Activated T-cell treated with anti-CD3 and anti-CD28 coated beads, Interleukin-2, amount 50 U/mL, for 48 hours (primary cell): ENCODE measurements around the gene MMP27.

Experiments
- DNase-seq, 2 experiments: peaks; one replicate each; pipeline ENCODE4 v3.0.0-alpha.2; 2020

MMP27 gene

DNA sequence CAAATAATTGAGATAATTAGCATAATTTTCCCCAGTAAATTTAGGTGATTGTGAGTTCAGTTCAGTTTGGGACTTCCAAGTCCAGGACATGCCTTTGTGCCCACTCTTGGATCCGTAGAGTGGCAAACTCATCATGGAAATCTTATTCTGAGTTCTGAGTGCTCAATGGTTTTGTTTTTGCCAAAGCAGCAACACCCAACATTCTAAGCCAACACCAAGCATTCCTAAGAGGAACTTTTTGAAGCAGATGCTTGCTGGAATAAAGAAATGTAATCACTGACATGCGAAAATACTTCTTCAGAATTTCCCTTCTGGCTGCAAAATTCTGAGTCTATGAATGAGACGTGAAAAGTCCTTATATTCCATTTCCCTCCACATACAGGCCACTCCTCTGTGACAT lies 10.4 kb downstream of the MMP27 start:
- no peak for DNase-seq

GRCh38 chr11:102685754-102686153 lies 19.8 kb downstream of the MMP27 start:
- no peak for DNase-seq

GRCh38 chr11:102685338-102685737 lies 20.2 kb downstream of the MMP27 start:
- no peak for DNase-seq

GRCh38 chr11:102683277-102683676 lies 22.3 kb downstream of the MMP27 start:
- no peak for DNase-seq

DNA sequence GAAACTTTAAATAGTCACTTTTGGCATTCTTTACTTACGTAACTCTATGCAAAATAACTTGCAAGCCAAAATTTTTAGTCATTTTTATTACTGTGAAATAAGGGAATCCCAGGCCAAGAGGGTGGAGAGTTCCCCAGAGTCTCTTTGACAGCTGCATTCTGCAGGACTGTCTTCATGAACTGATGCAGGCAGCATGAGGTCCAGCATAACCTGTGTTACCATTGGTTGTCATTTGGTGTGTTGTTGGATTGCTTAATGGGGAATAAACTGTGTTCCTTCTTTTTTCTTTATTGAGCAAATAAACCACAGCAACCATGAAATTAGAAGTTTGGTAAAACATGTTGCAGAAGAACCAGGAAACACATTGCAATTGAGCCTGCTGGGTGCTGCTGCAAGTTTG lies 24.6 kb downstream of the MMP27 start:
- no peak for DNase-seq

- no peak for DNase-seq
Measured at GRCh38 chr11:102678022-102678421, 27.5 kb downstream of the MMP27 start.

- DNase-seq, result no peak
Measured at GRCh38 chr11:102676084-102676483, 29.5 kb downstream of the MMP27 start.

GRCh38 chr11:102669664-102670063 lies 35.9 kb downstream of the MMP27 start:
- DNase-seq, result no peak

DNA sequence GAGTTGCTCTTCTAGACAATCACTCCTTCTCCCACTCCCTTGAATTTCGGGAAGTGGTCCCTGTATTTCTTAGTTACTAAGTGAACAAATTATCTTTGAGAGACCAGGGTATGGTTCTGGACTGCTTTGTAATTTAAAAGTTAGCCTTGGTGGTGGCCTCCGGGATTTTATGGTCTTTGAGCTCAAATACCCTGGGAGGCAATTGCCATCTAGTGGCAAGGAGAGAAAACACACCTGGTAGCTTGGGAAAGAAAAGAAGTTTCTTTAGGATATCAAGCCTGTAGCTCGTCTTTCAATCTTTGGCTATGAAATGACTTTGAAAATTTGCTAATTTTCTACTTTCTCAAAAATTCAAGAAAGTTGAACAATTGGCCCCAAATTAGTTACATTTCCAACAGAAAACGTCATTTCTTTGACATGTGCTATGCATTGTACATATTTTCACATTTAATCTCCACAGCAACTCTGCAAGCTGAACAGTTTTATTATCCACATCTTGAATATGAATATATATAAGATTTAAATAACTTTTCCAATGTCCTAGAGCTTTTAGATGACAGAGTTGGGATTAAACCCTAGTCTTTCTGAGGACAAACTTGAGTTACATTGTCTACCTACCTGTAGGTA lies 39.1 kb downstream of the MMP27 start:
- no peak for DNase-seq

- peak in 1 of 2 experiments; percentile 35 for DNase-seq
Measured at GRCh38 chr11:102664001-102664752, 41.4 kb downstream of the MMP27 start.

DNA sequence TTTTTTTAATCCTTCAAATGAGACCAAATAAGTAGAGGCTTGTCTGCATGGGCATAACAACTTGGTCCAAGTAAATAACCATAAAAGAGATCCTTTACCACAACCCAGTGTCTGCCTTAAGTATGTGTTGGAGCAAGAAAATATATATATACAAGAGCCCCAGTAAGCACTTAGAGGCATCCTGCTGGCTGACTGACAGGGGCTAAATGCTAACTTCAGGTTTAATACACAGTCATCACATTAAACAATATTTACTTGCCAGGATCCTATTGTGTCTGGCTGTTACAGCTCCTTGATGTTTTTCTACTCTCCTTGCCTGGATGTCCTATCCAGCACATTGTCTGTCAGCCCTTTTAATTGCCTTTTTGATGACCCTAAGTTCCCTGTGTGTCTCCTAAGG lies 43.0 kb downstream of the MMP27 start:
- no peak for DNase-seq

GRCh38 chr11:102661040-102661439 lies 44.5 kb downstream of the MMP27 start:
- no peak for DNase-seq

DNA sequence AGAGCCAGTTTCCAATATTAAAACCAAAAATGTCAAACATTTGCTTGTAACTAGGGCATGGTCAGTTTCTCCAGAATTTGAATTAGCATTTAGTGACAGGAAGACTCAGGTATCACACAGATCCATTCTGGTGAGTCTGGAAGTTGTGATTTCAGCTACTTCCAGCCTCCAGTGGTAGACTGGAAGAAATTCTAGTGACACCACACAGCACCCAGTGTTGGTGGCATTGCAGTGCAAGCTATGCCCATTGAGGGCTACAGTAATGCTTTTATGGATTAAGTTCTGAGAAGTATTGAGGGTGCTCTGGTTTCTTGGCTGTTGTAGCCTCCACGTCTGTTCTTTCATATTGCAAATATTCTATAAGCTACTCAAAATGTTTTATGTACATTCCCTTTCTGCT lies 49.0 kb downstream of the MMP27 start:
- DNase-seq, result no peak

DNA sequence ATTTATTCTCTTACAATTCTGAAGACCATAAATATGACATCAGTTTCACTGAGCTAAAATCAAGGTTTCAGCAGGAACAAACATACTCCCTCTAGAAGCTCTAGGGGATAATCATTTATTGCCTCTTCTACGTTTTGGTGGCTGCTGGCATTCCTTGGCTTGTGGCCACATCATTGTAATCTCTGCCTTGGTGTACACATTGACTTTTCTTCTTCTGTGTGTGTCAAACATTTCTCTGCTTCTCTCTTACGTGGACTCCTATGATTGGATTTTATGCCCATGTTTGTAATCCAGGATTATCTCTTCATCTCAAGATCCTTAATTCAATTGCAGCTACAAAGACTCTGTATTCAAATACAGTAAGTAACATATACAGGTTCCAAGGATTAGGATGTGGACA lies 50.0 kb downstream of the MMP27 start:
- DNase-seq, result no peak

- DNase-seq, result no peak
Measured at GRCh38 chr11:102654761-102655160, 50.8 kb downstream of the MMP27 start.

GRCh38 chr11:102653744-102654291 lies 51.8 kb downstream of the MMP27 start:
- DNase-seq, result no peak

- no peak for DNase-seq
Measured at GRCh38 chr11:102647430-102647829, 58.1 kb downstream of the MMP27 start.

DNA sequence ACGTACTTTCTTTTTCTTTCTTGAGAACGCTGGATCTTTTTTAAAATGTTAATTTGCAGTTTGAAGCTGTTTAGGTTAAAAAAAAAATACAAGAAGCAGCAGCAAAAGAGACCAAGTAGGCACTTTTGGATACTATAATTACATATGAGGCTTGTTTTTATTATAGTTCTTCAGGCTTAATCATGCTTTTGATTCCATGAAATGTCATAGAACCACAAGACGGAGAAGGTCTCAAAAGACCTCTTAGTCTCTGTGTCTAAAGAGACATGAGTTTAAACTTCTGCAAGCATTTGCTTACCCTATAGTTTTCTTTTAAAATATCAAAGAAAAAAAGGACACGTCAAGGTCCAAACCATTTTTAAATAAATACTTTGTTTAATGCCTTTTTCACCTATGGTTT lies 61.6 kb downstream of the MMP27 start:
- no peak for DNase-seq
